ENCODE measurements around the gene AQP11. TPM values are rescaled to one million over a fixed set of nuclear protein-coding genes. Genes with fewer than 3 reads are reported as not detected.
"Not testable (repeated sequence)": the region's sequence is repeated elsewhere in the genome, so short reads cannot be mapped to it uniquely, and the experiment has no call there.

AQP11 gene
- total RNA-seq, 1 experiment from 2014 or later = 12.7 TPM

DNA sequence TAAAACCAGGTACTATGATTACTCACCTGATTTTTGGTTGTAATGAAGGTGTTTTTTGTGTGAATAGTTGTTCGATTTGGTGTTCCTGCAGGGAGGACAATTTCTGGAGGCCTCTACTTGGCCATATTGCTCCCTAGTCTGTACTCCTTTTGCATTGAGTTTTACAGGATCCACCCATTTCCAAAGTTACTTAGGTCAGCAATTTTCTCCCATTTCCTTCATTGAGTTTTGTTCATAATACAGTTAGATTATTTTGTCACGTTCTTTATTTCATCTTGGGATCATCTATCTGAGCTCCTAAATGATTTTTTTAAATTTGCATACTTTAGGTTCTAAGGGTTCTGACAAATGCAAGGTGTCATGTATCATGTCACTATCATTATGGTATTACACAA lies 20.1 kb upstream of the AQP11 start:
- CTCF ChIA-PET = no interaction called here
- H3K36me3 Mint-ChIP-seq (ENCODE audit: insufficient read depth, unreplicated experiment) = no peaks in the 10 kb centered on the region
- H3K4me3 ChIP-seq (ENCODE audit: low read depth, low read length) = no peak overlapping the region
- H3K27ac Mint-ChIP-seq (ENCODE audit: unreplicated experiment) = no peak overlapping the region
- H3K27me3 Mint-ChIP-seq (ENCODE audit: insufficient read depth, unreplicated experiment) = no peaks in the 10 kb centered on the region
- H3K4me3 Mint-ChIP-seq (ENCODE audit: unreplicated experiment) = no peak overlapping the region
- H3K9me3 Mint-ChIP-seq (ENCODE audit: unreplicated experiment) = peaks cover 17% of the 10 kb centered on the region
- H3K4me1 ChIP-seq = peaks cover 4% of the 10 kb centered on the region
- intact Hi-C loops (cut with micrococcal nuclease; ENCODE audit: unreplicated experiment) = no loop called here
- no peak for DNase-seq
- no peaks in the 10 kb centered on the region for H3K9me3 ChIP-seq
- H3K27me3 ChIP-seq (replicated peaks; ENCODE audit: control insufficient read depth, insufficient read depth, low read length) = no peaks in the 10 kb centered on the region
- peaks cover 9% of the 10 kb centered on the region for H3K4me1 Mint-ChIP-seq (ENCODE audit: low read depth, unreplicated experiment)
- no peaks in the 10 kb centered on the region for H3K36me3 ChIP-seq (ENCODE audit: control insufficient read depth, insufficient read depth, low read length)
- no TSS peak for BruUV-seq (replicated peaks)
- TF ChIP-seq, protein P1, sequence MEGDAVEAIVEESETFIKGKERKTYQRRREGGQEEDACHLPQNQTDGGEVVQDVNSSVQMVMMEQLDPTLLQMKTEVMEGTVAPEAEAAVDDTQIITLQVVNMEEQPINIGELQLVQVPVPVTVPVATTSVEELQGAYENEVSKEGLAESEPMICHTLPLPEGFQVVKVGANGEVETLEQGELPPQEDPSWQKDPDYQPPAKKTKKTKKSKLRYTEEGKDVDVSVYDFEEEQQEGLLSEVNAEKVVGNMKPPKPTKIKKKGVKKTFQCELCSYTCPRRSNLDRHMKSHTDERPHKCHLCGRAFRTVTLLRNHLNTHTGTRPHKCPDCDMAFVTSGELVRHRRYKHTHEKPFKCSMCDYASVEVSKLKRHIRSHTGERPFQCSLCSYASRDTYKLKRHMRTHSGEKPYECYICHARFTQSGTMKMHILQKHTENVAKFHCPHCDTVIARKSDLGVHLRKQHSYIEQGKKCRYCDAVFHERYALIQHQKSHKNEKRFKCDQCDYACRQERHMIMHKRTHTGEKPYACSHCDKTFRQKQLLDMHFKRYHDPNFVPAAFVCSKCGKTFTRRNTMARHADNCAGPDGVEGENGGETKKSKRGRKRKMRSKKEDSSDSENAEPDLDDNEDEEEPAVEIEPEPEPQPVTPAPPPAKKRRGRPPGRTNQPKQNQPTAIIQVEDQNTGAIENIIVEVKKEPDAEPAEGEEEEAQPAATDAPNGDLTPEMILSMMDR (IDR thresholded peaks at IDR 0.05; ENCODE audit: insufficient read depth in 1 of 2, low read depth in 1 of 2, low read length in 1 of 2, severe bottlenecking in 1 of 2, unreplicated experiment in 1 of 2) = no peak
- POLR2A ChIA-PET = no interaction called here

DNA sequence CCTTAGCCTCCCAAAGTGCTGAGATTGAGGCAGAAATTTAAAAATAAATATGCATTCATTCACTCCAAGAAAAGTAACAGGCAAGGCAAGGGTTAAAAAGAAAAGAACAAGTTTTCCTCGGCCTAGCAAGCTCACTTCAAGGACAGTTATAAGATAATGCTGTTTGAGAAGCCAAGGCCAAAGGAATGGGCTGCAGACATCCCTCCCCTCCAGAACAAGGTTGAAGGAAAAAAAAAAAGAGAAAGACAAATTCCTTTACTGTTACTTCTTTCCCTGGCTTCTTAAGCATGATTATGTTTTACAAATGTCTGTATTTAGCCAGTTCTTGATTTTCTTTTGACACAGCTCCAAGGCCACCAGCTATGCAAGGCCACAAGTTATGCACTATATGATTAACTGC lies 18.9 kb upstream of the AQP11 start:
- H3K4me3 ChIP-seq (ENCODE audit: low read depth, low read length); CTCF ChIA-PET; H3K4me3 Mint-ChIP-seq (ENCODE audit: unreplicated experiment); H3K27me3 ChIP-seq (replicated peaks; ENCODE audit: control insufficient read depth, insufficient read depth, low read length); H3K4me1 ChIP-seq; H3K9me3 ChIP-seq; H3K36me3 Mint-ChIP-seq (ENCODE audit: insufficient read depth, unreplicated experiment); H3K27ac Mint-ChIP-seq (ENCODE audit: unreplicated experiment); BruUV-seq (replicated peaks); H3K36me3 ChIP-seq (ENCODE audit: control insufficient read depth, insufficient read depth, low read length); H3K27me3 Mint-ChIP-seq (ENCODE audit: insufficient read depth, unreplicated experiment); intact Hi-C loops (cut with micrococcal nuclease; ENCODE audit: unreplicated experiment): not testable (repeated sequence)
- Mint-ChIP-seq H3K9me3 (ENCODE audit: unreplicated experiment) (peaks cover 14% of the 10 kb centered on the region), H3K4me1 (ENCODE audit: low read depth, unreplicated experiment) (peaks cover 11% of the 10 kb centered on the region)
- DNase-seq = peak in 1 of 2 experiments; percentile 33
- POLR2A ChIA-PET = interaction anchor here (0.6 kb wide), 1 partner anchor 424 kb away, joined by 5 read pairs; no protein-coding TSS in a partner anchor

DNA sequence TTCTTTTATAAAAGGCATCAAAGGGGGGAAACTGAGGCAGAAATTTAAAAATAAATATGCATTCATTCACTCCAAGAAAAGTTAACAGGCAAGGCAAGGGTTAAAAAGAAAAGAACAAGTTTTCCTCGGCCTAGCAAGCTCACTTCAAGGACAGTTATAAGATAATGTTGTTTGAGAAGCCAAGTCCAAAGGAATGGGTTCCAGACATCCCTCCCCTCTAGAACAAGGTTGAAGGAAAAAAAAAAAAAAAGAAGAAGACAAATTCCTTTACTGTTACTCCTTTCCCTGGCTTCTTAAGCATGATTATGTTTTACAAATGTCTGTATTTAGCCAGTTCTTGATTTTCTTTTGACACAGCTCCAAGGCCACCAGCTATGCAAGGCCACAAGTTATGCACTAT lies 14.3 kb upstream of the AQP11 start:
- BruUV-seq (replicated peaks); DNase-seq; intact Hi-C loops (cut with micrococcal nuclease; ENCODE audit: unreplicated experiment); H3K36me3 ChIP-seq (ENCODE audit: control insufficient read depth, insufficient read depth, low read length); H3K36me3 Mint-ChIP-seq (ENCODE audit: insufficient read depth, unreplicated experiment); H3K27me3 Mint-ChIP-seq (ENCODE audit: insufficient read depth, unreplicated experiment); CTCF ChIA-PET; POLR2A ChIA-PET; H3K4me3 Mint-ChIP-seq (ENCODE audit: unreplicated experiment); H3K27ac Mint-ChIP-seq (ENCODE audit: unreplicated experiment); H3K4me3 ChIP-seq (ENCODE audit: low read depth, low read length); H3K4me1 ChIP-seq; H3K27me3 ChIP-seq (replicated peaks; ENCODE audit: control insufficient read depth, insufficient read depth, low read length): not testable (repeated sequence)
- peaks cover 18% of the 10 kb centered on the region for H3K9me3 ChIP-seq
- Mint-ChIP-seq H3K4me1 (ENCODE audit: low read depth, unreplicated experiment) (peaks cover 15% of the 10 kb centered on the region), H3K9me3 (ENCODE audit: unreplicated experiment) (peaks cover 29% of the 10 kb centered on the region)

DNA sequence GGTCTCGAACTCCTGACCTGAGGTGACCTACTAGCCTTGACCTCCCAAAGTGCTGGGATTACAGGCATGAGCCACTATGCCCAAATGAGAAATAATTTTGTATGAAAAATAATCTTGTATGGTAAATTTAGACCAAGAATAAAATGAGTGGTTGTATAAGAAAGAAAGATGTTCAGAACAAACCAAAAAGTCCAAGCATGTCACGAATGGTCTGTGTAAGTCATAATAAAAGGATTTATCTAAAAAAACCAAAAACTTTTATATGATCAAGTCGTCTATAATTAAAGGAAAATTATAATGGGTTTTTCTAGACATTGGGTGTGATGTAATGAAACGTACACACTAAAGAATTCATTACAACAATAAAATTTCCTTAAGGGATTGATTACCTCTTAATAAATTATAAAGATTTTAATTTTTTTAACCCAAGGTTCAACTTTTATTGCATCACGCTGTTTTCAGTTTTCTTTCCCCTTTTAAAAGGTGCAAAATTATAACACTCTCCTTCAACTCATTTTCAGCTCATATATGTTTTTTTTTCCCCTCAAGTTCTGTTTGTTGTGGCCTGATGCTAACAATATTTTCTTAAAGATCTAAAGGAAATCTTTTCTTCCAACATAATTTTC lies 8.9 kb upstream of the AQP11 start:
- peaks cover 45% of the 10 kb centered on the region for H3K9me3 ChIP-seq
- TF ChIP-seq, protein P1 (IDR thresholded peaks at IDR 0.05; ENCODE audit: insufficient read depth in 1 of 2, low read depth in 1 of 2, low read length in 1 of 2, severe bottlenecking in 1 of 2, unreplicated experiment in 1 of 2) = no peak
- H3K9me3 Mint-ChIP-seq (ENCODE audit: unreplicated experiment) = peaks cover 36% of the 10 kb centered on the region
- H3K4me1 ChIP-seq = no peaks in the 10 kb centered on the region
- H3K27me3 Mint-ChIP-seq (ENCODE audit: insufficient read depth, unreplicated experiment) = no peaks in the 10 kb centered on the region
- H3K27ac Mint-ChIP-seq (ENCODE audit: unreplicated experiment) = no peak overlapping the region
- POLR2A ChIA-PET = no interaction called here
- intact Hi-C loops (cut with micrococcal nuclease; ENCODE audit: unreplicated experiment) = no loop called here
- peaks cover 28% of the 10 kb centered on the region for H3K36me3 Mint-ChIP-seq (ENCODE audit: insufficient read depth, unreplicated experiment)
- no peak overlapping the region for H3K4me3 ChIP-seq (ENCODE audit: low read depth, low read length)
- CTCF ChIA-PET = no interaction called here
- BruUV-seq (replicated peaks) = no TSS peak
- H3K27me3 ChIP-seq (replicated peaks; ENCODE audit: control insufficient read depth, insufficient read depth, low read length) = no peaks in the 10 kb centered on the region
- DNase-seq = peak; percentile 40 to 63
- no peaks in the 10 kb centered on the region for H3K36me3 ChIP-seq (ENCODE audit: control insufficient read depth, insufficient read depth, low read length)
- no peak overlapping the region for H3K4me3 Mint-ChIP-seq (ENCODE audit: unreplicated experiment)
- peaks cover 5% of the 10 kb centered on the region for H3K4me1 Mint-ChIP-seq (ENCODE audit: low read depth, unreplicated experiment)

All from Caco-2 (cell line).